KOPT-K1 (cell line): ENCODE measurements around the gene ULK4.

Experiments
- H3K27ac ChIP-seq: fragments of 200-600 bp; sonication (generic); 2 replicates; pipeline ENCODE4 v1.5.1; 2016; ENCODE audit warnings: antibody characterized with exemption, mild to moderate bottlenecking, low read depth, low read length; ENCODE audit not compliant: poor library complexity, severe bottlenecking
- H3K36me3 ChIP-seq: fragments of 200-600 bp; sonication (generic); 2 replicates; pipeline ENCODE4 v1.5.1; 2017; ENCODE audit warnings: antibody characterized with exemption, mild to moderate bottlenecking, low read length, moderate library complexity; ENCODE audit not compliant: insufficient read depth
- H3K9me3 ChIP-seq: fragments of 200-600 bp; sonication (generic); 2 replicates; pipeline ENCODE4 v1.5.1; 2017; ENCODE audit warnings: antibody characterized with exemption, low read length, mild to moderate bottlenecking; ENCODE audit not compliant: insufficient read depth, poor library complexity, severe bottlenecking

The ULK4 gene

GRCh38 chr3:41223691-41224090 is 738.2 kb downstream of the ULK4 start:
- Histone ChIP-seq H3K9me3 (no peaks in the 10 kb centered on the region), H3K36me3 (peaks cover 51% of the 10 kb centered on the region), H3K27ac (no peak overlapping the region)

- peaks cover 45% of the 10 kb centered on the region for H3K36me3 ChIP-seq
Observed at GRCh38 chr3:41223078-41223477, 738.8 kb downstream of the ULK4 start.

GRCh38 chr3:41222501-41222900 is 739.4 kb downstream of the ULK4 start:
- Histone ChIP-seq H3K27ac (no peak overlapping the region), H3K36me3 (peaks cover 39% of the 10 kb centered on the region), H3K9me3 (no peaks in the 10 kb centered on the region)

More at GRCh38 chr3:41223078-41223477, 738.8 kb downstream of the ULK4 start:
- Histone ChIP-seq H3K27ac (no peak overlapping the region), H3K9me3 (no peaks in the 10 kb centered on the region)

GRCh38 chr3:41222012-41222411 is 739.9 kb downstream of the ULK4 start:
- no peak overlapping the region for H3K27ac ChIP-seq
- no peaks in the 10 kb centered on the region for H3K9me3 ChIP-seq
- H3K36me3 ChIP-seq: peaks cover 34% of the 10 kb centered on the region

GRCh38 chr3:41220906-41221677 is 740.8 kb downstream of the ULK4 start:
- Histone ChIP-seq H3K27ac (no peak overlapping the region), H3K36me3 (peaks cover 25% of the 10 kb centered on the region), H3K9me3 (no peaks in the 10 kb centered on the region)

GRCh38 chr3:41219424-41219823 is 742.5 kb downstream of the ULK4 start:
- no peaks in the 10 kb centered on the region for H3K9me3 ChIP-seq
- peaks cover 8% of the 10 kb centered on the region for H3K36me3 ChIP-seq

GRCh38 chr3:41216993-41217392 is 744.9 kb downstream of the ULK4 start:
- Histone ChIP-seq H3K9me3 (no peaks in the 10 kb centered on the region), H3K36me3 (no peaks in the 10 kb centered on the region), H3K27ac (no peak overlapping the region)

More at GRCh38 chr3:41219424-41219823, 742.5 kb downstream of the ULK4 start:
- no peak overlapping the region for H3K27ac ChIP-seq

GRCh38 chr3:41216422-41216821 is 745.5 kb downstream of the ULK4 start:
- H3K9me3 ChIP-seq: no peaks in the 10 kb centered on the region
- H3K36me3 ChIP-seq: no peaks in the 10 kb centered on the region
- no peak overlapping the region for H3K27ac ChIP-seq

- Histone ChIP-seq H3K27ac (no peak overlapping the region), H3K9me3 (peaks cover 8% of the 10 kb centered on the region), H3K36me3 (0 out of 2 replicates have a peak, but pooled peaks cover 9% of the 10 kb centered on the region)
Observed at GRCh38 chr3:41213588-41213987, 748.3 kb downstream of the ULK4 start.

- H3K9me3 ChIP-seq: peaks cover 8% of the 10 kb centered on the region
- 0 out of 2 replicates have a peak, but pooled peaks cover 9% of the 10 kb centered on the region for H3K36me3 ChIP-seq
- no peak overlapping the region for H3K27ac ChIP-seq
Observed at GRCh38 chr3:41212088-41212487, 749.8 kb downstream of the ULK4 start.

- H3K36me3 ChIP-seq: 0 out of 2 replicates have a peak, but pooled peaks cover 9% of the 10 kb centered on the region
- peaks cover 8% of the 10 kb centered on the region for H3K9me3 ChIP-seq
- H3K27ac ChIP-seq: no peak overlapping the region
Observed at GRCh38 chr3:41210966-41211365, 750.9 kb downstream of the ULK4 start.

GRCh38 chr3:41209646-41210045 is 752.3 kb downstream of the ULK4 start:
- peaks cover 8% of the 10 kb centered on the region for H3K9me3 ChIP-seq
- no peak overlapping the region for H3K27ac ChIP-seq
- 0 out of 2 replicates have a peak, but pooled peaks cover 9% of the 10 kb centered on the region for H3K36me3 ChIP-seq

GRCh38 chr3:41208507-41209220 is 753.2 kb downstream of the ULK4 start:
- Histone ChIP-seq H3K27ac (no peak overlapping the region), H3K36me3 (0 out of 2 replicates have a peak, but pooled peaks cover 9% of the 10 kb centered on the region), H3K9me3 (peaks cover 8% of the 10 kb centered on the region)

GRCh38 chr3:41207355-41207754 is 754.5 kb downstream of the ULK4 start:
- H3K36me3 ChIP-seq: 0 out of 2 replicates have a peak, but pooled peaks cover 9% of the 10 kb centered on the region
- no peak overlapping the region for H3K27ac ChIP-seq
- peaks cover 8% of the 10 kb centered on the region for H3K9me3 ChIP-seq

GRCh38 chr3:41205591-41205990 is 756.3 kb downstream of the ULK4 start:
- Histone ChIP-seq H3K27ac (no peak overlapping the region), H3K9me3 (peaks cover 8% of the 10 kb centered on the region), H3K36me3 (0 out of 2 replicates have a peak, but pooled peaks cover 9% of the 10 kb centered on the region)
